ENCODE data around the gene PROC.

The PROC gene

GRCh38 chr2:127394492-127394891 is 23.7 kb upstream of the PROC start:
- Histone ChIP-seq H3K4me1 (ENCODE audit: control insufficient read depth, insufficient read depth, low read length) (no peaks in the 10 kb centered on the region; the same call in 1 of the 2 replicates), H3K36me3 (ENCODE audit: control insufficient read depth in 2 of 2, insufficient read depth in 1 of 2, low read length in 2 of 2) (peaks cover 0 to 10% of the 10 kb centered on the region in 2 experiments; a peak in 1 of 3 replicates), H3K4me3 (ENCODE audit: low read depth, low read length) (no peak overlapping the region), H3K9me3 (ENCODE audit: control insufficient read depth, insufficient read depth, low read depth, low read length) (no peaks in the 10 kb centered on the region), H3K27ac (ENCODE audit: extremely low read depth, low read depth, low read length) (no peak overlapping the region)
- CTCF ChIA-PET = interaction anchor here (1.0 to 1.1 kb wide), 2 partner anchors 8 to 70 kb away, joined by 3 read pairs; no protein-coding TSS in a partner anchor
- TF ChIP-seq ZNF140 (tag by site-specific recombination; IDR thresholded peaks at IDR 0.05) (no peak), SCRT1 (tag by site-specific recombination; IDR thresholded peaks at IDR 0.05; ENCODE audit: borderline replicate concordance) (no peak), ZNF16 (tag by site-specific recombination; IDR thresholded peaks at IDR 0.05; ENCODE audit: low read depth) (no peak), MYNN (tag by site-specific recombination; IDR thresholded peaks at IDR 0.05; ENCODE audit: borderline replicate concordance) (no peak), ZNF423 (tag by site-specific recombination; IDR thresholded peaks at IDR 0.05) (no peak), ZNF335 (tag by site-specific recombination; conservative IDR thresholded peaks at IDR 0.05) (no peak)
- POLR2A ChIA-PET = no interaction called here

- Histone ChIP-seq H3K9me3 (ENCODE audit: control insufficient read depth, insufficient read depth, low read depth, low read length) (no peaks in the 10 kb centered on the region), H3K4me1 (ENCODE audit: control insufficient read depth, insufficient read depth, low read length) (peaks cover 5% of the 10 kb centered on the region), H3K27ac (ENCODE audit: extremely low read depth, low read depth, low read length) (peak overlapping the region; percentile 50; the same call in 1 of the 2 replicates), H3K4me3 (ENCODE audit: low read depth, low read length) (no peak overlapping the region), H3K36me3 (ENCODE audit: control insufficient read depth in 2 of 2, insufficient read depth in 1 of 2, low read length in 2 of 2) (peaks cover 0 to 10% of the 10 kb centered on the region in 2 experiments; a peak in 1 of 3 replicates)
- TF ChIP-seq ZNF335 (tag by site-specific recombination; conservative IDR thresholded peaks at IDR 0.05) (peak; percentile 74), ZNF585B (tag by site-specific recombination; IDR thresholded peaks at IDR 0.05) (no peak)
- CTCF ChIA-PET = interaction anchor here (1.3 kb wide), 1 partner anchor 73 kb away, joined by 3 read pairs; no protein-coding TSS in a partner anchor
- POLR2A ChIA-PET = interaction anchor here (0.7 to 2.7 kb wide), 4 partner anchors 9 to 103 kb away, joined by 3 to 8 read pairs (median 5); partner anchors contain the start of gene MAP3K2
Measured at GRCh38 chr2:127397568-127398238, 20.5 kb upstream of the PROC start.

DNA sequence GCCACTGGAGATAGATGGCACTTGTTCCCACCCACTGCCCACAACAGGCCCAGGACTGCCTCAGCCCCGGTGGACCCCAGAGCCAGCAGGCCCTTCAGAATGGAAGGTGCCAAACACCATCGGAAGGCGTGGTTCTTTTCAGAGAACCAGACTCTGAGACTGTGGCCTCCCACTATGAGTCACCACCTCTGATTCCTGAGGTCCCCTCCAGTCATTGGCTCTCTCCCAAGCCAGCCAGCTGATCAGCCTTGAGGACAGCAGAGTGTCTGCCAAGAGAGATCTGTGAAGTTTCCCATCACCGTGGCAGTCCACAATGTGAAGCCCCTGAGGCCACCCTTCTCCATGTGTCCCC is 20.0 kb upstream of the PROC start:
- peaks cover 0 to 5% of the 10 kb centered on the region in 2 experiments; a peak in 1 of 3 replicates for H3K36me3 ChIP-seq (ENCODE audit: control insufficient read depth in 2 of 2, insufficient read depth in 1 of 2, low read length in 2 of 2)
- no peak overlapping the region for H3K4me3 ChIP-seq (ENCODE audit: low read depth, low read length)
- ChIA-PET POLR2A (interaction anchor here (0.7 to 2.7 kb wide), 4 partner anchors 9 to 104 kb away, joined by 3 to 8 read pairs (median 5); partner anchors contain the start of gene MAP3K2), CTCF (interaction anchor here (1.1 to 3.3 kb wide), 3 partner anchors 17 to 74 kb away, joined by 3 to 18 read pairs (median 3); no protein-coding TSS in a partner anchor)
- H3K4me1 ChIP-seq (ENCODE audit: control insufficient read depth, insufficient read depth, low read length) = peaks cover 5% of the 10 kb centered on the region
- no peaks in the 10 kb centered on the region for H3K9me3 ChIP-seq (ENCODE audit: control insufficient read depth, insufficient read depth, low read depth, low read length)
- peak overlapping the region; percentile 50; the same call in 1 of the 2 replicates for H3K27ac ChIP-seq (ENCODE audit: extremely low read depth, low read depth, low read length)
- TF ChIP-seq ZNF335 (tag by site-specific recombination; conservative IDR thresholded peaks at IDR 0.05) (0 out of 2 replicates have a peak, but pooled peaks have one; percentile 34), IKZF3 (tag by site-specific recombination; IDR thresholded peaks at IDR 0.05) (0 out of 2 replicates have a peak, but pooled peaks have one; percentile 31), ZXDB (tag by site-specific recombination; IDR thresholded peaks at IDR 0.05) (no peak), ZNF558 (tag by site-specific recombination; IDR thresholded peaks at IDR 0.05) (no peak), KLF16 (tag by site-specific recombination; IDR thresholded peaks at IDR 0.05) (0 out of 2 replicates have a peak, but pooled peaks have one; percentile 17), KLF9 (tag by site-specific recombination; IDR thresholded peaks at IDR 0.05; ENCODE audit: low read depth) (peak; percentile 67; the same call in 1 of the 2 replicates), ZNF629 (tag by site-specific recombination; IDR thresholded peaks at IDR 0.05) (peak; percentile 43; the same call in 1 of the 2 replicates), KLF8 (tag by site-specific recombination; IDR thresholded peaks at IDR 0.05) (peak; percentile 30; the same call in 1 of the 2 replicates), ZNF600 (tag by site-specific recombination; IDR thresholded peaks at IDR 0.05) (peak; percentile 21; the same call in 1 of the 2 replicates), ZNF19 (tag by site-specific recombination; IDR thresholded peaks at IDR 0.05; ENCODE audit: low read depth) (no peak), ZNF626 (tag by site-specific recombination; IDR thresholded peaks at IDR 0.05) (no peak), SP2 (tag by site-specific recombination; IDR thresholded peaks at IDR 0.05) (peak; percentile 26; the same call in 1 of the 2 replicates), GLIS1 (tag by site-specific recombination; IDR thresholded peaks at IDR 0.05) (peak; percentile 60), KLF10 (tag by site-specific recombination; IDR thresholded peaks at IDR 0.05) (peak; percentile 45), TRIM28 (IDR thresholded peaks at IDR 0.05; ENCODE audit: borderline replicate concordance, low read length) (0 out of 2 replicates have a peak, but pooled peaks have one; percentile 31), ZNF416 (tag by site-specific recombination; IDR thresholded peaks at IDR 0.05) (no peak), ZBTB17 (tag by site-specific recombination; IDR thresholded peaks at IDR 0.05) (peak; percentile 81), ZNF121 (tag by site-specific recombination; IDR thresholded peaks at IDR 0.05) (no peak)
- TF ChIP-seq, protein P1, sequence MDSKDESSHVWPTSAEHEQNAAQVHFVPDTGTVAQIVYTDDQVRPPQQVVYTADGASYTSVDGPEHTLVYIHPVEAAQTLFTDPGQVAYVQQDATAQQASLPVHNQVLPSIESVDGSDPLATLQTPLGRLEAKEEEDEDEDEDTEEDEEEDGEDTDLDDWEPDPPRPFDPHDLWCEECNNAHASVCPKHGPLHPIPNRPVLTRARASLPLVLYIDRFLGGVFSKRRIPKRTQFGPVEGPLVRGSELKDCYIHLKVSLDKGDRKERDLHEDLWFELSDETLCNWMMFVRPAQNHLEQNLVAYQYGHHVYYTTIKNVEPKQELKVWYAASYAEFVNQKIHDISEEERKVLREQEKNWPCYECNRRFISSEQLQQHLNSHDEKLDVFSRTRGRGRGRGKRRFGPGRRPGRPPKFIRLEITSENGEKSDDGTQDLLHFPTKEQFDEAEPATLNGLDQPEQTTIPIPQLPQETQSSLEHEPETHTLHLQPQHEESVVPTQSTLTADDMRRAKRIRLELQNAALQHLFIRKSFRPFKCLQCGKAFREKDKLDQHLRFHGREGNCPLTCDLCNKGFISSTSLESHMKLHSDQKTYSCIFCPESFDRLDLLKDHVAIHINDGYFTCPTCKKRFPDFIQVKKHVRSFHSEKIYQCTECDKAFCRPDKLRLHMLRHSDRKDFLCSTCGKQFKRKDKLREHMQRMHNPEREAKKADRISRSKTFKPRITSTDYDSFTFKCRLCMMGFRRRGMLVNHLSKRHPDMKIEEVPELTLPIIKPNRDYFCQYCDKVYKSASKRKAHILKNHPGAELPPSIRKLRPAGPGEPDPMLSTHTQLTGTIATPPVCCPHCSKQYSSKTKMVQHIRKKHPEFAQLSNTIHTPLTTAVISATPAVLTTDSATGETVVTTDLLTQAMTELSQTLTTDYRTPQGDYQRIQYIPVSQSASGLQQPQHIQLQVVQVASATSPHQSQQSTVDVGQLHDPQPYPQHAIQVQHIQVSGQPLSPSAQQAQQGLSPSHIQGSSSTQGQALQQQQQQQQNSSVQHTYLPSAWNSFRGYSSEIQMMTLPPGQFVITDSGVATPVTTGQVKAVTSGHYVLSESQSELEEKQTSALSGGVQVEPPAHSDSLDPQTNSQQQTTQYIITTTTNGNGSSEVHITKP (tag by site-specific recombination; IDR thresholded peaks at IDR 0.05) = peak; percentile 91
- TF ChIP-seq, protein P2, sequence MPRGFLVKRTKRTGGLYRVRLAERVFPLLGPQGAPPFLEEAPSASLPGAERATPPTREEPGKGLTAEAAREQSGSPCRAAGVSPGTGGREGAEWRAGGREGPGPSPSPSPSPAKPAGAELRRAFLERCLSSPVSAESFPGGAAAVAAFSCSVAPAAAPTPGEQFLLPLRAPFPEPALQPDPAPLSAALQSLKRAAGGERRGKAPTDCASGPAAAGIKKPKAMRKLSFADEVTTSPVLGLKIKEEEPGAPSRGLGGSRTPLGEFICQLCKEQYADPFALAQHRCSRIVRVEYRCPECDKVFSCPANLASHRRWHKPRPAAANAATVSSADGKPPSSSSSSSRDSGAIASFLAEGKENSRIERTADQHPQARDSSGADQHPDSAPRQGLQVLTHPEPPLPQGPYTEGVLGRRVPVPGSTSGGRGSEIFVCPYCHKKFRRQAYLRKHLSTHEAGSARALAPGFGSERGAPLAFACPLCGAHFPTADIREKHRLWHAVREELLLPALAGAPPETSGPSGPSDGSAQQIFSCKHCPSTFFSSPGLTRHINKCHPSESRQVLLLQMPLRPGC (tag by site-specific recombination; IDR thresholded peaks at IDR 0.05) = 0 out of 2 replicates have a peak, but pooled peaks have one; percentile 48

All from HEK293 (cell line).